GM12874 (cell line): ENCODE data around the gene HMGCR.

ENCODE experiments used
- TF ChIP-seq, protein P1 (sequence below): IDR thresholded peaks from 2 replicates; pipeline ENCODE4 v1.5.1; 2011; ENCODE audit warnings: low read depth, mild to moderate bottlenecking, control low read depth, low read length, moderate library complexity; ENCODE audit not compliant: insufficient read depth

The HMGCR gene

DNA sequence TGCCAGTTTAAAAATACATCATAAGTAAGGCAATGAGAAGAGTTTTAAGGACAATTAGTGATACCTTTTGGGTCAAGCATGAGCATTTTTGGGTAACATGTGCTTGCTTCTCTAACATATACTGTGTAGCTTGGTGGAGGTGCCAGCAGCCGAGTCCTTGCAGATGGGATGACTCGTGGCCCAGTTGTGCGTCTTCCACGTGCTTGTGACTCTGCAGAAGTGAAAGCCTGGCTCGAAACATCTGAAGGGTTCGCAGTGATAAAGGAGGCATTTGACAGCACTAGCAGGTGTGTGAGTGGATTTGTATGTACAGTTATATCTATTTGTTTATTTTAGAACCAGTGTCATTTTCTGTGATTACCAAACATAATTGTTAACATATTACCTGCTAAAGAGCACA lies 18.2 kb downstream of the HMGCR start:
- TF ChIP-seq, protein P1, sequence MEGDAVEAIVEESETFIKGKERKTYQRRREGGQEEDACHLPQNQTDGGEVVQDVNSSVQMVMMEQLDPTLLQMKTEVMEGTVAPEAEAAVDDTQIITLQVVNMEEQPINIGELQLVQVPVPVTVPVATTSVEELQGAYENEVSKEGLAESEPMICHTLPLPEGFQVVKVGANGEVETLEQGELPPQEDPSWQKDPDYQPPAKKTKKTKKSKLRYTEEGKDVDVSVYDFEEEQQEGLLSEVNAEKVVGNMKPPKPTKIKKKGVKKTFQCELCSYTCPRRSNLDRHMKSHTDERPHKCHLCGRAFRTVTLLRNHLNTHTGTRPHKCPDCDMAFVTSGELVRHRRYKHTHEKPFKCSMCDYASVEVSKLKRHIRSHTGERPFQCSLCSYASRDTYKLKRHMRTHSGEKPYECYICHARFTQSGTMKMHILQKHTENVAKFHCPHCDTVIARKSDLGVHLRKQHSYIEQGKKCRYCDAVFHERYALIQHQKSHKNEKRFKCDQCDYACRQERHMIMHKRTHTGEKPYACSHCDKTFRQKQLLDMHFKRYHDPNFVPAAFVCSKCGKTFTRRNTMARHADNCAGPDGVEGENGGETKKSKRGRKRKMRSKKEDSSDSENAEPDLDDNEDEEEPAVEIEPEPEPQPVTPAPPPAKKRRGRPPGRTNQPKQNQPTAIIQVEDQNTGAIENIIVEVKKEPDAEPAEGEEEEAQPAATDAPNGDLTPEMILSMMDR: no peak

DNA sequence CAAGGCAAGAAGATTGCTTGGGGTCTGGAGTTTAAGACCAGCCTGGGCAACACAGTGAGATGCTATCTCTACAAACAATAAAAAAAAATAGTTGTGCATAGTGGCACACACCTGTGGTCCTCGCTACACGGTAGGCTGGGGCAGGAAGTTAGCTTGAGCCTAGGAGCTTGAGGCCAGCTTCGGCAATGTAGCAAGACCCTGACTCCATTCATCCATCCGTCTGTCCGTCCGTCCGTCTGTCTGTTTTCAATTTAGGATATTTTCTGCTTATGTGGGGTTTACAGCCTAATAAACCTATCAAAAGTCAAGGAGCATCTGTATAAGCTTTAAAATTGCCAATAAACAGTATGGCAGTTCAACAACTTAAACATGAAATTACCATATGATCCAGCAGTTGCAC lies 19.7 kb downstream of the HMGCR start:
- TF ChIP-seq, protein P1: no peak

DNA sequence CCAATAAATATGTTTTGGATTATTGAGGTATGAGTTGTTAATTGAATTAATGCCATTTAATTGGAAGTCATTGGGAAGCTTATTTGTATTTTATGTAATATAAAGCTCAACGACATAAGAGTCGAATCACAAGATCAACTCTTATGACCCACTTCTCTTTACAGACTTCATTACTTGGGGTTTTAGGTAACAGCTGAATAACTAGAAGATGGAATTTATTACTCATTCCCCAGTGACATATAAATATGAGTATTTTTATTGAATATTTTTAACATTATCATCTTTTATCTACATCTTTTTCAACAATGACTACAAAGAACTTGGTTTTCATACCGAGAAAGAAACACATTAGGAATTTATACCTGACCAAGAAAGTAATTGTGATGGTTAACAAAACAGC lies 21.1 kb downstream of the HMGCR start:
- TF ChIP-seq, protein P1: no peak

DNA sequence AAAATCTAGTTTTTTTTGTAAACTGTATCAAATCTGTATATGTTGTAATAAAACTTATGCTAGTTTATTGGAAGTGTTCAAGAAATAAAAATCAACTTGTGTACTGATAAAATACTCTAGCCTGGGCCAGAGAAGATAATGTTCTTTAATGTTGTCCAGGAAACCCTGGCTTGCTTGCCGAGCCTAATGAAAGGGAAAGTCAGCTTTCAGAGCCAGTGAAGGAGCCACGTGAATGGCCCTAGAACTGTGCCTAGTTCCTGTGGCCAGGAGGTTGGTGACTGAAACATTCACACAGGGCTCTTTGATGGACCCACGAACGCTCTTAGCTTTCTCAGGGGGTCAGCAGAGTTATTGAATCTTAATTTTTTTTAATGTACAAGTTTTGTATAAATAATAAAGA lies 24.3 kb downstream of the HMGCR start:
- TF ChIP-seq, protein P1: no peak

DNA sequence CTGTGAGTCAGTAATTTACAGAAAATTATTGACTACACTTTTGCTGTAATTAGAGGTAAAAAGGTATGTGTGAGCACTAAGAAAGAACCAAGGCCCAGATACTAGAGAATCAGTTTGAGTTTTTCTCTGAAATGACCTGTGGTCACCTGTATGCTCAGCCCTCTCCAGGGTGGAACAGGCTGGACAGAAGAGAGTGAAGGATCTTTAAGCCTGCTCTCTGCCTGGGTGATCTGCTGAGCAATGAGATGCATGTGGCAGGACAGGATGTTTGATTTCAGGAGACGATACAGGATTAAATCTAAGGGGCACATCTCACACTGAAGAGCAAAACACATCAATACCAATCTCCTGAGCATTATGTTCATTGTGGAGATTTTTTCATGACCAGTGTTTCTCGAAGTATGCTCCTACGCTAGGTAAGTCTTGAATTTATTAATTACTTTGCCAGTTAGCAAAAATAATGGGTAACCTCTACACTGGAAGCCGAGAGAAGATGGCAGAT lies 25.5 kb downstream of the HMGCR start:
- TF ChIP-seq, protein P1: no peak

DNA sequence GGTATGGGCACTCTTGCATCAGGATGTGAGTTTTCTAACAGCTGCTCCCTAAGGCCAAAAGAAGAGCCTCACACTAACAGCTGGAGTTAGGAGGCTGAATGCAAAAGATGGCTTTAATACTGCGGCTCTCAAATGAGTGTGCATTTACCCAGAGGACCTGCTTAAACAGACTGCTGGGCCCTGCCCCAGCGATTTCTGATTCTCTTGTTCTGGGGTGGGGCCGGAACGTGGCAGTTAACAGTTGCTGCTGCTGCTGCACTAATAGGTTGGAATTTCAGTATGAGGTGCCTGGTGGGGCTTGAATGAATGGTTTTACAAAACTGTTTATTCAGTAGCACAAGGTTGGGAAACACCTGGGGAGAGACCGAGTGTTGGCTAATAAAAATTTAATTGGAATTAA lies 26.1 kb downstream of the HMGCR start:
- TF ChIP-seq, protein P1: no peak

DNA sequence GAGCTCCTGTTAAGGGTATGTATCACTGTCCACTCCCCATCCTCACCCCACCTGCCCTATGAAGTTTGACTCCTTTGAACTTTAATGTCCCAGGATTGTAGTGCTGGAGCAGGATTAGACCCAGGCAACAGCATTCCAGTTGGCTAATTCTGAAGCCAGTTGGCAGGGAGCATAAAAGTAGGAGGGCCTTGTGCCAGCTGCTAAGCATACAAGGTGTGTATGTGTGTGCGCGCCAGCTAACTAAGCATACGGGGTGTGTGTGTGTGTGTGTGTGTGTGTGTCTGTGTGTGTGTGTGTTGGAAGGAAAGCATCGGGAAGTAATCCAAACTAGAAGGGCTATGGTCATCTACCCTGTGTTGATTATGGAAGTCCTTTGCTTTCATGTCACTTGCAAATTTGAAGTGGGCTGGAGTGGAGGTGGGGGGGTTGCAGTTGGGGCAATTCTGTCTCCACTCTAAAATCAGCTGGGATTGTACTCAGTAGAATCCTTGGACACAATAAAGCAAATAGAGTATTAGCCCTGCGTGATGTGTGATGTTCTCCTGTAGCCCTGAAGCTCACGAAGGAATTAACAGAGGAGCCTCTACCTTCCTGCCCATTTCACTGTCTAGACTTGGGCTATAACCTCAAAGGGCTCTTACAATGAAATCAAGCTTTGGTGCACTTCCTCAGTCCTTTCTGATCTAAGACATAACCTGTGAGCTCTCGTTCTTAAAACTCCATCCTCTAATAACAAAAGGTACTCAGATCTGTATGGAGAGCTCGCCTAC lies 26.9 kb downstream of the HMGCR start:
- TF ChIP-seq, protein P1: no peak
